Prostate gland (tissue), 2 donors: ENCODE measurements around the gene EXOSC2.

Experiments
- POLR2A ChIP-seq: fragments of 450-650 bp; IDR thresholded peaks from one replicate; pipeline ENCODE4 v1.6.1; 2016; ENCODE audit warnings: antibody characterized with exemption, mild to moderate bottlenecking
- POLR2AphosphoS5 ChIP-seq: sonication (generic); formaldehyde crosslinking; IDR thresholded peaks from one replicate; pipeline ENCODE4 v1.6.1; 2017; ENCODE audit warnings: antibody characterized with exemption
- TF ChIP-seq, protein P1 (sequence below), 4 experiments: fragments of 200-600 bp in 2 of 4; fragments of 450-650 bp in 2 of 4; sonication (generic) in 2 of 4; IDR thresholded peaks; 1 replicate in 3 of 4; 2 replicates in 1 of 4; pipeline ENCODE4 v1.5.1; 2016 to 2019; ENCODE audit warnings: antibody characterized with exemption in 4 of 4, mild to moderate bottlenecking in 2 of 4, moderate library complexity in 2 of 4

- TF ChIP-seq POLR2A (no peak), POLR2AphosphoS5 (no peak)
- TF ChIP-seq, protein P1, sequence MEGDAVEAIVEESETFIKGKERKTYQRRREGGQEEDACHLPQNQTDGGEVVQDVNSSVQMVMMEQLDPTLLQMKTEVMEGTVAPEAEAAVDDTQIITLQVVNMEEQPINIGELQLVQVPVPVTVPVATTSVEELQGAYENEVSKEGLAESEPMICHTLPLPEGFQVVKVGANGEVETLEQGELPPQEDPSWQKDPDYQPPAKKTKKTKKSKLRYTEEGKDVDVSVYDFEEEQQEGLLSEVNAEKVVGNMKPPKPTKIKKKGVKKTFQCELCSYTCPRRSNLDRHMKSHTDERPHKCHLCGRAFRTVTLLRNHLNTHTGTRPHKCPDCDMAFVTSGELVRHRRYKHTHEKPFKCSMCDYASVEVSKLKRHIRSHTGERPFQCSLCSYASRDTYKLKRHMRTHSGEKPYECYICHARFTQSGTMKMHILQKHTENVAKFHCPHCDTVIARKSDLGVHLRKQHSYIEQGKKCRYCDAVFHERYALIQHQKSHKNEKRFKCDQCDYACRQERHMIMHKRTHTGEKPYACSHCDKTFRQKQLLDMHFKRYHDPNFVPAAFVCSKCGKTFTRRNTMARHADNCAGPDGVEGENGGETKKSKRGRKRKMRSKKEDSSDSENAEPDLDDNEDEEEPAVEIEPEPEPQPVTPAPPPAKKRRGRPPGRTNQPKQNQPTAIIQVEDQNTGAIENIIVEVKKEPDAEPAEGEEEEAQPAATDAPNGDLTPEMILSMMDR (IDR thresholded peaks at IDR 0.05): no peak
These were observed 8.5 kb upstream of the EXOSC2 start for GRCh38 chr9:130685104-130685503.
